ENCODE results near the gene LY6G5C.
A peak's percentile ranks its signal among the peaks of the same experiment; 100 is the strongest.

- TF ChIP-seq, protein P1, sequence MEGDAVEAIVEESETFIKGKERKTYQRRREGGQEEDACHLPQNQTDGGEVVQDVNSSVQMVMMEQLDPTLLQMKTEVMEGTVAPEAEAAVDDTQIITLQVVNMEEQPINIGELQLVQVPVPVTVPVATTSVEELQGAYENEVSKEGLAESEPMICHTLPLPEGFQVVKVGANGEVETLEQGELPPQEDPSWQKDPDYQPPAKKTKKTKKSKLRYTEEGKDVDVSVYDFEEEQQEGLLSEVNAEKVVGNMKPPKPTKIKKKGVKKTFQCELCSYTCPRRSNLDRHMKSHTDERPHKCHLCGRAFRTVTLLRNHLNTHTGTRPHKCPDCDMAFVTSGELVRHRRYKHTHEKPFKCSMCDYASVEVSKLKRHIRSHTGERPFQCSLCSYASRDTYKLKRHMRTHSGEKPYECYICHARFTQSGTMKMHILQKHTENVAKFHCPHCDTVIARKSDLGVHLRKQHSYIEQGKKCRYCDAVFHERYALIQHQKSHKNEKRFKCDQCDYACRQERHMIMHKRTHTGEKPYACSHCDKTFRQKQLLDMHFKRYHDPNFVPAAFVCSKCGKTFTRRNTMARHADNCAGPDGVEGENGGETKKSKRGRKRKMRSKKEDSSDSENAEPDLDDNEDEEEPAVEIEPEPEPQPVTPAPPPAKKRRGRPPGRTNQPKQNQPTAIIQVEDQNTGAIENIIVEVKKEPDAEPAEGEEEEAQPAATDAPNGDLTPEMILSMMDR (conservative IDR thresholded peaks at IDR 0.05; ENCODE audit: low read depth in 2 of 2), result peak; percentile 78 to 85; a peak in 3 of 4 replicates
- TF ChIP-seq CREB1 (CRISPR knock-in tag; IDR thresholded peaks at IDR 0.05; ENCODE audit: low read depth), result peak; percentile 12; the same call in 1 of the 2 replicates
Measured at GRCh38 chr6:31729515-31729978, 48.7 kb upstream of the LY6G5C start.

Data from GM23338 (cell line).